ENCODE measurements around the gene BTAF1. TPM values are rescaled to one million over a fixed set of nuclear protein-coding genes. Genes with fewer than 3 reads are reported as not detected.

The BTAF1 gene
- total and polyA plus RNA-seq, 10 of the 15 experiments (the other 5 are each of a cell fraction or from before 2014, with no cell fraction given): 11.8 to 157 (median 55.5) TPM

- TF ChIP-seq PBX3 (IDR thresholded peaks at IDR 0.05; ENCODE audit: insufficient replicate concordance, low read depth, low read length) (no peak), CEBPZ (IDR thresholded peaks at IDR 0.05; ENCODE audit: low read depth, low read length) (no peak)
Observed at GRCh38 chr10:92003258-92003657, 79.7 kb downstream of the BTAF1 start (continued).

GRCh38 chr10:92005978-92006377, 82.4 kb downstream of the BTAF1 start:
- H3K36me3 ChIP-seq (ENCODE audit: control insufficient read depth in 2 of 2, insufficient read depth in 2 of 2, low read length in 1 of 2): peaks cover 0 to 19% of the 10 kb centered on the region in 2 experiments
- no peak overlapping the region for H2AFZ ChIP-seq (ENCODE audit: control insufficient read depth, low read depth, low read length)
- in situ Hi-C loops (cut with MboI) (no loop called here), intact Hi-C loops (cut with micrococcal nuclease; ENCODE audit: unreplicated experiment) (no loop called here)
- no peak overlapping the region for H3K9ac ChIP-seq (ENCODE audit: control insufficient read depth, insufficient read depth, low read length)
- DNase-seq (ENCODE audit: low read depth, low spot score) (no peak), FAIRE-seq (no peak), ATAC-seq (no peak)
- H3K27ac ChIP-seq (ENCODE audit: control insufficient read depth, insufficient read depth): no peak overlapping the region
- H3K27me3 ChIP-seq (replicated peaks in 1 of 2; ENCODE audit: control insufficient read depth in 2 of 2, insufficient read depth in 2 of 2, low read length in 1 of 2): no peaks in the 10 kb centered on the region
- WGBS (ENCODE audit: insufficient coverage, insufficient replicate concordance, low lambda C conversion rate, missing lambda C conversion rate): 100% methylated on average over 1 of the region's 1 CpG
- no peaks in the 10 kb centered on the region; the same call in 1 of the 2 replicates for H4K20me1 ChIP-seq (ENCODE audit: control insufficient read depth, insufficient read depth)
- H3K4me3 ChIP-seq: no peak overlapping the region
- H3K79me2 ChIP-seq (ENCODE audit: control insufficient read depth, insufficient read depth, low read length): no peaks in the 10 kb centered on the region
- H3K9me3 ChIP-seq (replicated peaks; ENCODE audit: control insufficient read depth, insufficient read depth, low read length): peaks cover 5% of the 10 kb centered on the region; the same call in 2 of the 3 replicates
- ChIA-PET CTCF (interaction anchor here (0.6 kb wide), 1 partner anchor 134 kb away, joined by 3 read pairs; no protein-coding TSS in a partner anchor), POLR2A (no interaction called here), SMC1A (ENCODE audit: uncharacterized antibody, unreplicated experiment) (interaction anchor here (1.3 kb wide), 1 partner anchor 30 kb away, joined by 4 read pairs; no protein-coding TSS in a partner anchor), RAD21 (ENCODE audit: unreplicated experiment) (no interaction called here)
- BruUV-seq (replicated peaks): no TSS peak
- no peak overlapping the region for H3K4me2 ChIP-seq (ENCODE audit: control insufficient read depth, insufficient read depth)
- no peaks in the 10 kb centered on the region for H3K4me1 ChIP-seq (ENCODE audit: control insufficient read depth, insufficient read depth, low read length)
- TF ChIP-seq HSF1 (IDR thresholded peaks at IDR 0.05; ENCODE audit: low read depth, low read length): no peak
- no peak for TF ChIP-seq FOXK2 (IDR thresholded peaks at IDR 0.05)
- TF ChIP-seq RCOR1 (conservative IDR thresholded peaks at IDR 0.05; ENCODE audit: low read depth, low read length): no peak
- TF ChIP-seq SMC3 (IDR thresholded peaks at IDR 0.05; ENCODE audit: borderline replicate concordance, low read length): no peak
- TF ChIP-seq ESRRA (IDR thresholded peaks at IDR 0.05; ENCODE audit: low read length): no peak
- TF ChIP-seq ATF2 (IDR thresholded peaks at IDR 0.05; ENCODE audit: low read length): no peak
- no peak for TF ChIP-seq GATAD2B (conservative IDR thresholded peaks at IDR 0.05; ENCODE audit: low read depth)
- no peak for TF ChIP-seq TARDBP (IDR thresholded peaks at IDR 0.05; ENCODE audit: borderline replicate concordance)
- no peak for TF ChIP-seq SP1 (IDR thresholded peaks at IDR 0.05; ENCODE audit: low read depth, low read length)
- TF ChIP-seq ZBTB11 (CRISPR knock-in tag; IDR thresholded peaks at IDR 0.05): no peak

Data from GM12878 (cell line).